DMS79 treated with DMSO at 0.1 percent for 48 hours (cell line): ENCODE data around the gene INSL3.
"Not testable (repeated sequence)": the region's sequence is repeated elsewhere in the genome, so short reads cannot be mapped to it uniquely, and the experiment has no call there.

Source experiments
- DNase-seq: peaks from one replicate; lab custom pipeline; 2025; lab: John Stamatoyannopoulos, UW

The INSL3 gene

DNA sequence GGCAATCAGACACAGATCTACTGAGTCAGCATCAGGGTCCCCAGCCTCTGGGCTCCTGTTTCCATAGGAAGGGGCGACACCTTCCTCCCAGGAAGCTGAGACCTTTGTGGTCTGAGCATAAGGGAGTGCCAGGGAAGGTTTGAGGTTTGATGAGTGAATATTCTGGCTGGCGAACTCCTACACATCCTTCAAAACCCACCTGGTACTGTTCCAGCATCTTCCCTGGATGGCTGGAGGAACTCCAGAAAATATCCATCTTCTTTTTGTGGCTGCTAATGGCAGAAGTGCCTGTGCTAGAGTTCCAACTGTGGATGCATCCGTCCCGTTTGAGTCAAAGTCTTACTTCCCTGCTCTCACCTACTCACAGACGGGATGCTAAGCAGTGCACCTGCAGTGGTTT lies 9.2 kb downstream of the INSL3 start:
- no peak for DNase-seq

DNA sequence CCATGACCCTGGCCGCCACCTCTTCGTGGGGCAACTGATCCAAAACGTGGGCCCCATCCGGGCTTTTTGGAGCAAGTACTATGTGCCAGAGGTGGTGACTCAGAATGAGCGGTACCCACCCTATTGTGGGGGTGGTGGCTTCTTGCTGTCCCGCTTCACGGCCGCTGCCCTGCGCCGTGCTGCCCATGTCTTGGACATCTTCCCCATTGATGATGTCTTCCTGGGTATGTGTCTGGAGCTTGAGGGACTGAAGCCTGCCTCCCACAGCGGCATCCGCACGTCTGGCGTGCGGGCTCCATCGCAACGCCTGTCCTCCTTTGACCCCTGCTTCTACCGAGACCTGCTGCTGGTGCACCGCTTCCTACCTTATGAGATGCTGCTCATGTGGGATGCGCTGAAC lies 9.6 kb downstream of the INSL3 start:
- no peak for DNase-seq

DNA sequence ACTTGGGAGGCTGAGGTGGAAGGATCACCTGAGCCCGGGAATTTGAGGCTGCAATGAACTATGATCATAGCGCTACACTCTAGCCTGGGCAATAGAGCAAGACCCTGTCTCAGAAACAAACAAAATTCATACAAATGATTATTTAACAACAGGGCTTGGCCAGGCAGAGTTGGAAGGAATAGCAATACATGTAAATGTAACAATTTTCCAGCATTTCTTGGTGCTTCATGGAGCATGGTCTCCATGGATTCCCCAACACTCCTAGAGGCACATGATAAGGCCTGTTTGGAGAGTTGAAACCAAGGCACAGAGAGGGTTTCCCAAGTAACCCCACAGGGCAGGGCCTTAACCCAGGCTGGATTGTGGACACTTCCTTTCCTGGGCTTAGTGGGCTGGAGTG lies 10.2 kb downstream of the INSL3 start:
- no peak for DNase-seq

DNA sequence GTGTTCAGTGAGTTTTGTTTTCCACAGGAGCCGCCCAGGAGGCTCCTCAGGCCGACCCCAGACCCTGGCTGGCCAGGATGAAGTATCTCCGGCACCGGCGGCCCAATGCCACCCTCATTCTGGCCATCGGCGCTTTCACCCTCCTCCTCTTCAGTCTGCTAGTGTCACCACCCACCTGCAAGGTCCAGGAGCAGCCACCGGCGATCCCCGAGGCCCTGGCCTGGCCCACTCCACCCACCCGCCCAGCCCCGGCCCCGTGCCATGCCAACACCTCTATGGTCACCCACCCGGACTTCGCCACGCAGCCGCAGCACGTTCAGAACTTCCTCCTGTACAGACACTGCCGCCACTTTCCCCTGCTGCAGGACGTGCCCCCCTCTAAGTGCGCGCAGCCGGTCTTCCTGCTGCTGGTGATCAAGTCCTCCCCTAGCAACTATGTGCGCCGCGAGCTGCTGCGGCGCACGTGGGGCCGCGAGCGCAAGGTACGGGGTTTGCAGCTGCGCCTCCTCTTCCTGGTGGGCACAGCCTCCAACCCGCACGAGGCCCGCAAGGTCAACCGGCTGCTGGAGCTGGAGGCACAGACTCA lies 13.5 kb downstream of the INSL3 start:
- no peak for DNase-seq

DNA sequence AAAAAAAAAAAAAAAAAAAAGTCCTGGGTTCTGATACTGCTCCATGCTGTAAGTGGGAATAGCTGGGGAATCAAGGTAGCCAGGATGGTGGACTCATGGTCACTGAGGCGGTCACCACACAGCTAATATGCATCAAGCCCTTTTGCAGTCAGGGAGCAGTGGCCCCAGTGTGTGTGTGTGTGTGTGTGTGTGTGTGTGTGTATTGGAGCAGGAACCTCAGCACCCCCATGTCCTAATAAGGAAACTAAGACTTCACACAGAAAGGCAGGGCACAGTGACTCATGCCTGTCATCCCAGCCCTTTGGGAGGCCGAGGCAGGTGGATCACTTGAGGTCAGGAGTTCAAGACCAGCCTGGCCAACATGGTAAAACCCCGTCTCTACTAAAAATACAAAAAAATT lies 14.4 kb downstream of the INSL3 start:
- no peak for DNase-seq

DNA sequence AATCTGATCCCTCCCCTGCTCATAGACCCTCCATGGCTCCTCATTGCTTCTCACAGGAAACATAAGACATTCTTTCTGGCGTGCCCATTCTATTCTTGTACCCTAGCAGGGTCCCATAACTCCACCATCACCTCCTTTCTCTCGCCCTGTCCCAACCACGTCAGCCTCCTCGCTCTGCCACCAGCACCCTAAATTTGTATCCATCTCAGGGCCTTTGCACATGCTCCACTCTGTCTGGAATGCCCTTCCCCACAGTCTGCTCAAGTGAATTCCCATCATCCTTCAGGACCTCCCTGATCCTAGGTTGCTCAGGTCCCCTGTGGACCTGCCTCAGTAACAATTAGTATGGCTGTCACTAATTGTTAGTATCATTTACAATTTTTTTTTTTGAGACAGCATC lies 15.9 kb downstream of the INSL3 start:
- no peak for DNase-seq

DNA sequence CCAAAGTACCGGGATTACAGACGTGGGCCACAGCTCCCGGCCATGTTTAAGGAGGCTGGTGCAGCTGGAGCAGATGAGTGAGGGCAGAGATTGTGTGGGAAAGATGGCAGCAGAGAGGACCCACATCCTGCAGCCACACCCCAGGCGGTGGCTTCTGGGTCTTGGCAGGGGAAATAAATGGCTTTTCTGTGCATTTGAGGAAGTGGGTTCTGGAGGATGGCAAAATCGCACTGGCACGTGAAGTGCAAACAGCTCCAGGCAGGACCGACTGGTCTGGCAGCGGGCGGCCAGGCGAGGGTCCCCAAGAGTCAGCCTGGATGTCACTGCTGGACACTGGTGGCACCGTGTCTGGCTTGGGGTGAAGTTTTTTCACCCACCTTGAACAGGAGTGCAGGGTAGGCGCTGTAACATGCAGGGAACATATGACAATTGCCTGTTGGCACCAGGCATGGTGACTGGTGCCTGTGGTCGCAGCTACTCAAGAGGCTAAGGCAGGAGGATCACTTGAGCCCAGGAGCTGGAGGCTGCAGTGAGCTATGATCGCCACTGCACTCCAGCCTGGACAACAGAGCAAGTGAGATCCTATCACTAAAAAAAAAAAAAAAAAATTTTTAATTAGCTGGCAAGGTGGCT lies 17.9 kb downstream of the INSL3 start:
- no peak for DNase-seq

DNA sequence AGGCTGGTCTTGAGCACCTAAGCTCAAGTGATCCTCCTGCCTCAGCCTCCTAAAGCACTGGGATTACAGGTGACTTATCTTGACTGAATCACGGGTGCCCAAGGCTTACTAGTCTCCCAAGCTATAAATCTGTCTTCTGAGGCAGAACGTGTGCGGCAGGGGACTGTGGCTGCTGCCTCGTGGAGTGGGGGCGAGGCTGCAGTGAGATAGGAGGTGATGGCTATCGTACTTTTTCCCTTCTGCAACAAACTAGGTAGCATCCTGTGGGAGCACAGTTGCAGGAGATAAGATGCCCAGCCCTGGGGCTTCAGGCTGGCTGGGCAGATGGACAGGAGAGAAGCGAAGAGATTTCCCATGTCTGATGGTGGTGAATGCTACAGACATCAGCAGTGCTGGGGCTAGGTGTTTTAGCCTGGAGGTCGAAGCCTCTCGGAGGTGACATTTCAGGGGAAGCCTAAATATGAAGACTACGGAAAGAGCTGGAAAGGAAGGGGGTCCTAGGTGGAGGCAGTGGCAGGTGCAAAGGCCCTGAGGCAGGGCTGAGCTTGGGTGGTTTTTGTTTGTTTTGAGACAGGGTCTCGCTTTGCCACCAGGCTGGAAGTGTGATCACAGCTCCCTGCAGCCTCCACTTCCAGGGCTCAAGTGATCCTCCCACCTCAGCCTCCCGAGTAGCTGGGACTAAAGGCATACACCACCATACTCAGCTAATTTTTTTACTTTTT lies 19.0 kb downstream of the INSL3 start:
- no peak for DNase-seq

DNA sequence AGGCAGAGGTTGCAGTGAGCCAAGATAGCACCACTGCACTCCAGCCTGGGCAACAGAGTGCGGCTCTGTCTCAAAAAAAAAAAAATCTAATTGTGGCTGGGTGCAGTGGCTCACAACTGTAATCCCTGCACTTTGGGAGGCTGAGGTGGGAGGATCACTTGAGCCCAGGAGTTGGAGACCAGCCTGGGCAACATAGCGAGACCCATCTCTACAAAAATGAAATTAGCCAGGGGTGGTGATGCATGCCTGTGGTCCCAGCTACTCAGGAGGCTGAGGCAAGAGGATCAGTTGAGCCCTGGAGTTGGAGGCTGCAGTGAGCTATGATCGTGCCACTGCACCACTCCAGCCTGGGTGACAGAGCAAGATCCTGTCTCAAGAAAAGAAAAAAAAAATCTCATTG lies 22.7 kb downstream of the INSL3 start:
- not testable (repeated sequence) for DNase-seq

DNA sequence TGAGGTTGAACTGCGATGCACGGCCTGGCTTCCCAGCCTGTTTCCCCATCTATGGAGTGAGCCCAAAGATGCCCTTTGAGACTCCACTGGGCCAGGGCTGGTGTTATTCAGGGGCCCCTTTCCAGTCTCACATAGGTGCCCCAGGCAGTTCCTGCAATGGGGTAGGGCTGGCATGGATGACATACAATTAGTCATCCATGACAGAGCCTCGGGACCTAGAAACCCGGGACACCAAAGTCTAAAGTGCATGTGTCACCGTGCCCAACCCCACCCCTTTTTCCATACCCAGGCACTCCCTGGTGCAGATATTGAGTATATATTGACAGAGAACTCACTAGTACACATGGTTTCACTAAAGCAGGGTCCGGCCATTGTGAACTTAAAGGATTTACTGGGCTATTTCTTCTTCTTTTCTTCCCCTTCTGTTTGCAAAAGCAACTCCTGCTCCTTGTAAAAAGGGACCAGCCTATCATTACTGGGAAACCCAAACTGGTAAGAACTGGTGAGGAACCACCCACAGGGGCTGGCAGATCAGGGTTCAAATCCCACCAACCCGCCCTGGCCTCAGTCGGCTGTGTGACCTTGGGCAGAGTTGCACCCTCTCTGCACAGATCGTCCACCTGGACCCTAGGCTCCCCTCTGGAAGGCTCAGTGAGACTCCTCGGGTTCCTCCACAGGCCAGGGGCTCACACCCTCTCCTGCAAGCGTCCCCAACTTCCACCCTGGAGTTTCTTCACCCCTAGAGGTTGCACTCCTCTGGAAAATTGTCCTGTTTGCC lies 23.7 kb downstream of the INSL3 start:
- no peak for DNase-seq

DNA sequence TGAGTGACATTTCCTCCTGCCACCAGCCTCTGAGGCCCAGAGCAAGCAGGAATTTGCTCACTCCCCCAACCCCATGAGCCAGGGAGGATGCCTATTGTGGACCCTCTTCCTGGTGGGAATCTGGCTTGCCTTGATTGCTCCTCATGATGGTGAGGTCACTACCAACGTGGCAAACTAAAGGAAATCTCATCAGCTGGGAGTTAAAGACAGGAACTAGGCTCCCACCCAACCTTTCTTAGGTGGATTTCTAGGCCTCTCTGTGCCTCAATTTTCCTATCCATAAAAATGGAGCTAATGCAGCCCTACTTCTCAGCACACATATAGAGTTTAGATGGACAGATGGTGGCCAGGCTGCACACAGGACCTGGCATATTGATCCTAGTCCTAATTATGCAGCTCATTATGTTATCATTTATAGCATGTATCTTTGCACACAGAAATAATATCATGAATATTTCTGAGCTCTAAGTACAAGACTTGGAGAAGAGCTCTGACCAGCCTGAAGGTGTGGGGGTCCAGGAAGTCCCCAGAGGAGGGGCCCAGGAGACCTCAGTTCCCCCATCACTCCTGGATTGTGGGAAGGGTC lies 24.4 kb downstream of the INSL3 start:
- no peak for DNase-seq

DNA sequence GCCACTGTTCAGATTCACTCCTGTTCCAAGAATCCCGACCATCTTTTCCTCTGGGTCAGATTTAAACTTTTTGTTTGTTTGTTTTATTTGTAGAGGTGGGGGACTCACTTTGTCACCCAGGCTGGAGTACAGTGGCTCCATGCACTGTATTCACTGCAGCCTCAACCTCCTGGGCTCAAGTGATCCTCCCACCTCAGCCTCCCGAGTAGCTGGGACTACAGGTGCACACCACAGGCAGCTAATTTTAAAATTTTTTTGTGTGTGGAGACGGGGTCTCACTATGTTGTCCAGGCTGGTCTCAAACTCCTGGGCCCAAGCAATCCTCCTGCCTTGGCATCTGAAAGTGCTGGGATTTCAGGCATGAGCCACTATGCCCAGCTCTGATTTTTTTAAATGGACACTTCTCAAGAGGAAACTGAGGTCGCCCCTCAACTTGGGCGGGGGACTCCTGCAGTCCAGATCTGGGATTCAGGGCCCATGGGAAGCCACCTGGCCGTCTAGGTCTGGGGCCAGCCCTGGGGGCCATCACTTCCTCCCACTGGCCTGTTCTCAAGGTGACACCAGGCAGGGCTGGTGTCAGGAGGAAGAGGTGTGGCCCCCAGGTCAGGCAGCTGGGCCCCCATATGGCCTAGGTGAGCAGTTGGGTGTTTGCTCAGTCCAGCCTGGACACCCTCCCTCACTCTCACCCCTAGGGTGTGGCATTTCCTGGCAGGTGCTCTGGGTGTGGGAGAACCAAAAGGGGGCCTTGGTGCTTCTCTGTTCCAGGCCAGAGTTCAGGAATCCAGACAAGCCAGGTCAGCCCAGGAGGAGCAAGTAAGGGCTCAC lies 25.1 kb downstream of the INSL3 start:
- no peak for DNase-seq

DNA sequence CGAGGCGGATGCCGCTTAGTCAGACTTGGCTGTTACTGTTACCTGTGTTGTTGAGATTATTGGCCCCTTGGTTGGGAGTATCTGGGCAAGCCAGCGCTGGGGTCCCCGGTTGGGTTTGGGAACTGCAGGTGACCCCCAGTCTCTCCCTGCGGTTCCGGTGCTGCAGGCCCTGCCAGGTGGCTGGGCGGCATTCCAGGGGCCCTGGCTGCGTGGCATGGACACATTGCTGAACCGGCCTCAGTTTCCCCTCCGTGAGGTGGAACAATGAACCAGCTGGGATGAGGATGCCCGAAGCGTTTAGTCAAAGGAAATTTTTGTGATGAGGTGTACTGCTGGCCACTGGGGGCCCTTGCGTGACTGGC lies 25.8 kb downstream of the INSL3 start:
- DNase-seq, result no peak

DNA sequence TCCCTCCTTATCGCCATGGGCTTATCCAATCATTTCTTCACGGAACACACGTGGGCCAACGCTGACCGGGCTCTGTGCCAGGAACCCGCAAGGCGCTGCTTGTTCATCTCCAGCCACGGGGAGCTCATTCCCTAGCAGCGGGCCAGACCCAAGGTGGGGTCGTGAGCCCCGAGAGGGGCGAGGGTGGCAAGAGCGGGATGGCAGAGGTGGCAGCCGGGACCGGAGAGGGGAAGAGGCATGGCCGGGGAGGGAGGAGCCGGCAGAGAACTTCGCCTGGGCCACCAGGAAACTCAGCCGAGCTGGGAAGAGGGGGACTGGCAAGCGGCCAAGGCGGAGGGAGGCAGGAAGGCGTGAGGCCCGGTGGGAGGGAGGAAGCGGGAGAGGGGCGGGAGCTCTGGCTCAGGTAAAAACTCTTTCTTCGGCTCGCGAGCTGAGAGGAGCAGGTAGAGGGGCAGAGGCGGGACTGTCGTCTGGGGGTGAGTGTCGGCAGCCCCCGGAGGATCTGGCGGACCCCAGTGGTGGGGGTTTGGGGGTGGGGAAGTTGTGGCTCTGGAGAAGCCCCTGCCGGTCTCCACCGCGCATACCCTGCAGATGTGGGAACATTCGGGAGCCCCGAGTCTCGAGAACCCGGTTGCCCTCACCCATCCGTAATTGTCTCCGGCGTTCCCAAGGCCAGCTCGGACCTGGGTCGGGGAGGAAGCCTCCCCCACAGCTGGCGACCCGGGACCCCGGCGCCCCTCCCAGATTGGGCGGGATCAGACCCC lies 26.4 kb downstream of the INSL3 start, which contains the start of gene B3GNT3:
B3GNT3 (plus strand) TSS at position 408 of the 764 bp plus-strand sequence. CDS start 12,670 bp downstream, outside the sequence.
- peak; percentile 13 for DNase-seq

DNA sequence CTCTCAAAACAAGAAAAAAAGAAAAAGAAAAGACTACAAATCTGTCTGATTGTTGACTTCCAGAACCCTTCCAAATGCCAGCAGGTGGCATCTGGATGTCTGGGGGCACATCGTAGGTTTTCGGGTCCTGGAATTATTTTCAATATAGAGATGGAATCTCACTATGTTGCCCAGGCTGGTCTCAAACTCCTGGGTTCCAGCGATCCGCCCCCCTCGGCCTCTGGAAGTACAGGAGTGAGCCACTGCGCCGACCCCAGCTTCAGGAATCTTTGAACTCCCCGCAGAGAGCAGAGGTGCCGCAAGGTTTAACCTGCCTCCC lies 26.9 kb downstream of the INSL3 start:
- no peak for DNase-seq

DNA sequence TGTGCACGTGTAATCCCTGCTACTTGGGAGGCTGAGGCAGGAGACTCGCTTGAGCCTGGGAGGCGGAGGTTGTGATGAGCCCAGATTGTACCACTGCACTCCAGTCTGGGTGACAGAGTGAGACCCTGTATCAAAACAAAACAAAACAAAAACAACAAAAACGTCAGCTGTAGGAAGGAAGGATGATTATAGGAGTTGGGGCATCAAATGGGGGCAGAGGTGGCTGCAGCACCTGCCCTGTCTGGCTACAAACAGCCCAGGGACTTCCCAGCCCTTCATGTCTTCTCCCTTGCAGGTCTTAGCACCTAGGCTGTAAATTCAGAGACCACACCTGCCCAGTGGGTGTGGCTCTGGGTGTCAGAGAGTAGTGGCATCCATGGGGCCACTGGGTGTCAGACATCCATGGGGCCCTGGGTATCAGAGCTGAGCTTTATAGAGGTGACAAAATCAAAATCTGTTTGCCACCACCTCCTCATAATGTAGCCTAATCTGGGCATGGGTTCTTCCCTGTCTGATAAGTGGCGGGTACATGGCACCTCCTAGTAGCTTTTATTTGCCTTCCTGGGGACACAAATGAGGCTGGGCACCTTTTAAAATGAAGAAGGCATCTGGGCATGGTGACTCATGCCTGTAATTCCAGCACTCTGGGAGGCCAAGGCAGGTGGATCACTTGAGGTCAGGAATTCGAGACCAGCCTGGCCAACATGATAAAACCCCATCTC lies 31.1 kb downstream of the INSL3 start:
- DNase-seq, result no peak

DNA sequence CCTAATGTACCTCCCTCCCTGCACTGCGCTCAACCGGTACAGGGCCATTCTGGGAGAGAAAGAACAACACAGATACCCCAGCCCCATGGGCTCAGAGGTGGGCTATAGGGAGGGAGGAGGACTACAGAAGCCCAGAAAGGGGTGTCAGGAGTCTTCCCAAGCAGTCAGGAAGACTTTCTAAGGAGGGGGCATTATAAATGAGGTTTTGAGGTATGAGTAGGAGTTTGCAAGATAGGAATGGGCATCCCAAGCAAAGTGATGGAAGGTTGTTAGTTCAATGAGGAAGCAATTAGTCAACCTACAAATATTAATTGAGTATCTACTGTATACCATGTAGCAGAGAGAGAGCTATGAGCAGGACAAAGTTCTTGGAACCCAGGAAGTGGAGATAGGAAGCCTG lies 32.7 kb downstream of the INSL3 start:
- no peak for DNase-seq

DNA sequence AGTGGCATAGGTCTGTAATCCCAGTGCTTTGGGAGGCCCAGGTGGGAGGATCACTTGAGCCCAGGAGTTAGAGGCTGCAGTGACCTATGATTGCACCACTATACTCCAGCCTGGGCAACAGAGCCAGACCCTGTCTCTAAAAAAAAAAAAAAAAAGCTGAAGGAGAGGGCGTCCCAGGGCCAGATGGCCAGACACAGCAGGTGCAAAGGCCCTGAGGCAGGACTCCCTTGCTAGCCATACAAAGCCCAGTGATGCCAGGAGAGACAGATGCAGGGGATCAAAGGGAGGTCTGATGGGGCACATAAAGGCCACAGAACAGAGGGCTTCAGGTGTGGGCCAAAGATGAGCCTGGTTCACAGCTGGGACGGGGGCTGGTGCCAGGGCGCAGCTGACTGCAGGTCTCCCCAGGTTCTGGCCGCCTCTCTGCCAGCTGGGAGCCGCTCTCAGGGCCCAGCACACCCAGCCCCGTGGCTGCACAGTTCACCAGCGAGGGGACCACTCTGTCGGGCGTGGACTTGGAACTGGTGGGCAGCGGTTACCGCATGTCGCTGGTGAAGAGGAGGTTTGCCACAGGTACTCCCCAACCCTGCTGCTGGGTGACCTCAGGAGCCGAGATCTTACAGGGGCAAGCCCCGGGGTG lies 33.9 kb downstream of the INSL3 start:
- DNase-seq, result no peak

DNA sequence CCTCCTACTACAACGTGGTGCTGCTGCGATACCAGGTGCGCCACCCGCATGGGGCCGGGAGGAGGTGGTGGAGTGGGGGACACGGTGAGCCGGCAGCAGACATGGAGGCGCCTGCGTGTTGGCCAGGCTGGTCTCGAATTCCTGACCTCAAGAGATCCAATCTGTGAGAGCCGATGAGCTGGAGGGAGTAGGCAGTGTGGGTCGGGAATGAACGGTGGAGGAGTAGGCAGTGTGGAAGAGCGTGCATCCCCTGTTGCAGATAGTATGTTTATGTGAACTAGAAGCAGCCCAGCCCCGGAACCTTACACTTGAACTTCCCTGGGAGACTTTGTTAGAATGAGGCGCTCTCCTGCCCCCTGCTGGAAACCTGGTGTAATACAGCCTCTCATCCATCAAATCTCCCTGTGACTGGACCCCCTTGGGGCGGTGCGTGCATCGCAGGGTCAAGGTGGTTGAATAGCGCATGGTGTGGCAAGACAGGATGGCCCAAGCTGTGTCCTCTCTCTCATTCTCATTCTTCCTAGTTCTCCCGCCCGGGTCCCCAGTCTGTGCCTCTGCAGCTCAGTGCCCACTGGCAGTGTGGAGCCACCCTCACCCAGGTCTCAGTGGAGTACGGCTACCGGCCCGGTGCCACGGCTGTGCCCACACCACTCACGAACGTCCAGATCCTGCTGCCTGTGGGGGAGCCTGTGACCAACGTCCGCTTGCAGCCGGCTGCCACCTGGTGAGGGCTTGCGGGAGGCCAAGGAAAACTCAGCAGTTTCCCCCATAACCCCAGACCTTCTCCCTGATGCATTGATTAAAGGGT lies 36.9 kb downstream of the INSL3 start:
- DNase-seq, result peak; percentile 46
